NCI-H1105 treated with DMSO at 0.1 percent for 48 hours (cell line): ENCODE data around the gene BRMS1.
"Not testable (repeated sequence)": the region's sequence is repeated elsewhere in the genome, so short reads cannot be mapped to it uniquely, and the experiment has no call there.

Source experiments
- DNase-seq: peaks from one replicate; lab custom pipeline; 2025; lab: John Stamatoyannopoulos, UW

The BRMS1 gene

DNA sequence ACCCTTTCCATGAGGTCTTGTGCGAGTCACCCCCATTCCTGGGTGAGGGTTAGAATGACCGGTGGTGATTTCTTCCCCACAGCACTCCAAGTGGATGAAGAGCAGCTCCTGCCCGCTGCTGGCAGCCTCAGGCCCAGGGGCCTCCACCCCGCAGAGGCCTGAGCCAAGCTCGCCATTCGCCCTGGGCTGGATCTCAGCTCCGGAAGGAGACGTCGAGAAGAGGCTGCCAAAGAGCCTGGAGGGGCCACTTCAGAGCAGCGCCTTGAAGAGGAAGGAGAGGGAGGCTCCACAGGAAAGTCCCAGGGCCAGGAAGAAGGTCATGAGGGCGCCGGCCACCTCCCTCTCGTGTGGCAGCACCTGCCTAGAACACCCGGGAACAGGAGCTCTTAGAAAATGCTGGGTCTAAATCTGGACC, 18.3 kb upstream of the BRMS1 start:
- no peak for DNase-seq

DNA sequence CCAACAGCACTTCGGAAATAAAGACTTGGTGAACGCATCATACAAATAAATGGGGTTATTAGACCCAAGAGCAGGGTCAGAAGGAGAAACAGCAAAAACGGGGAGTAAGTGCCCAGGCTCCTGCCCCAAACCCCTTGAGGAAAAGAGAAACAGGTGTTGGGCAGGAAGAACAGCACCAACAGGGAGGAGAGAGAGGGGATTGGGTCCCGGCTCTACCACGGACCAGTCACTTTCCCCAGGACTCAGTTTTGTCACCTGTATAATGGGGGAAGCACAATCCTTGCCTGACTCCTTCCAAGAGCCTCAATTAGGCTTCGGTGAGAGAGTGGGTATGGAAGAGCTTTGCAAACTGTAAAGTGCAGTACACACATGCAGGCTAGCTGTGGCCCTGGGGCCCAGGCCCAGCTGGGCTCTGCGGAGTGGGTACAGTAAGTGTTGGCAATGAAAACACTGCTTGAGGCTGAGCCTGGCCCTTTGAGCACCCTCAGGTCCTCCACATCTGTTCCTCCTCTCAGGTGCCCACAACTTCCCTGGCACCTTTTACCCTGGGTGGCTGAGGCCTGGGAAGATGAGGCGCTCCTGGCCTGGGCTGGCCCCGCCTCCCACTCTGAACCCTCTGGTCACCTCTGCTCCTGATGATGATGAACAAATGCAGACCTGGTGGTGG, 17.7 kb upstream of the BRMS1 start:
- DNase-seq: no peak

DNA sequence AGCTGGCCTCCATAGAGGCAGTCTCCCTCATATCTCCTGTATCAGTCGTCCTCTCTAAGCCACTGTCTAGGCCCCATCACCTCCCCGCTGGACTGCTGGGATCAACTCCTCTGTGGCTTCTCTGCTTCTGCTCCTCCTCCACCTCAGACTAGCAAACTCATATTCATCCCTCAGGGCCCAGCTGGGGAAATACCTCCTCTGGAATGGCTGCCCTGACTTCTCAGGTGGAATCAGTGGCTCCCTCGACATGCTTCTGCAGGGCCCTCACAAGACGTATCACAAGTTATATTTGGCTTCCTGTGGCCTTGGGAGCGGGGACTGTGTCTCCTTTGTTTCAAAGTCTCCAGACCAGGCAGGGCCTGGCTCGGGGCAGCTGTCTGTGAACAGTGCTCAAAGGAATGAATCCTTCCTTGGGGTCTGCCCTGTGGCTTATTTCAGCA, 16.6 kb upstream of the BRMS1 start:
- no peak for DNase-seq

DNA sequence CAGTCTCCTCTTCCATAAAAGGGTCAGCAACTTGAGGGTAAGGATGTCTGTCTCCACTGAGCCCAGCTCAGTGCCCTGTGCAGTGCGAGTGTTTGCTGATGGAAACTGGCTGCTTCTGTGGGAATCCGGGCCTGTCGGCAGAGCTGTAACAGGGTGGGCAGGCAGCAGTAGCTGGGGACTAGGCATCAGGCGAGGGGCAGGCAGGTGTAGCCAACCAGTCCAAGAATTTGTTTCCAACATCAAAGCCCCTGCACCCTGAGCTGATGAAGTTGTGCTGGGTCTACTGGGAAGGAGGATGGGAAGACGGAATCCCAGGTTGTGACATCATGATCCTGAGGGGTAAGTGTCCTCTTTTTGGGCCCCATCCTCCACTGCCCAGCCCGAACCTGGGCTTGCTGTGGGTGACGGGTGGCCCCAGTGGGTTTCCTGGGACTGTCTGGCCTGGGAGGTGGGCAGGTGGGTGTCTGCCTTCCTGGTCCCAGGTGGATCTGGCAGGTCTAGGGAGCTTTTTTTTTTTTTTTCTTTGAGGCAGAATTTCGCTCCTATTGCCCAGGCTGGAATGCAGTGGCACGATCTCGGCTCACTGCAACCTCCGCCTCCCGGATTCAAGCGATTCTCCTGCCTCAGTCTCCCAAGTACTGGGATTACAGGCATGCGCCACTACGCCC, 15.6 kb upstream of the BRMS1 start:
- no peak for DNase-seq

DNA sequence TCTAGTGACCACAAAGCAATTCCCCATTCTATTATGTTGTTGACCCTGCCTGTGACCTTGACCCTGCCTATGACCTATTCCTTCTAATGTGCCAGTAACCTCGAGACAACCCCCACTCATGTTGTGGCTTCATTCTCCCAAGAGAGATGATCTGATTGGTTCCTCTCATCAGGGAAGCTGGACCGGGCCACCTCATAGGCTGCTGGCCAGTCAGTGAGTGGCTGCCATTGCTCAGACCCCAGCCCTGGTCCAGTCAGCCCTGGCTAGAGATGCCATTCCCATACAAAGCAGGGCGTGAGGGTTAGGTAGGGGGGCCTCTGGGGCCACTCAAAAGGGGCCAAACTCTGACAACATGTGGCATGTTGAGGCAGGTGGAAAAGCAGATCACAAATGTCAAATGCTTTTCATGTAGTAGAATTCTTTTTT, 14.8 kb upstream of the BRMS1 start:
- no peak for DNase-seq

DNA sequence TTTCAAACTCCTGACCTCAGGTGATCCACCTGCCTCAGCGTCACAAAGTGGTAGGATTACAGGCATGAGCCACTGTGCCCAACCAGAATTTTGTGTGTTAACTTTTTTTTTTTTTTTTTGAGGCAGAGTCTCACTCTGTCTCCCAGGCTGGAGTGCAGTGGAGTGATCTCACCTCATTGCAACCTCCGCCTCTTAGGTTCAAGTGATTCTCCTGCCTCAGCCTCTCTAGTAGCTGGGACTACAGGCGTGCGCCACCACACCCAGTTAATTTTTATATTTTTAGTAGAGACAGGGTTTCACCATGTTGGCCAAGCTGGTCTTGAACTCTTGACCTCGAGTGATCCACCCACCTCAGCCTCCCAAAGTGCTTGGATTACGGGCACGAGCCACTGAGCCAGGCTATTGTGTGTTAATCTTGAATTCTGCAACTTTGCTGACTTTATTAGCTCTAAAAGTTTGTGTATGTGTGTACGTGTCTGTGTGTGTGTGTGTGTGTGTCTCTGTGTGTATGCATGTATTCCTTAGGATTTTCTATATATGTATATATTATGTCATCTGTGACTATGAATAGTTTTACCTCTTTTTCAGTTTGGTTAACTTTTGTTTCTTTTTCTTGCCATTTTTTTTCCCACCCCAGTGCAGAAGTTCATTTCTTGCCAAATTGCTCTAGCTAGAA, 5.8 kb upstream of the BRMS1 start:
- DNase-seq: not testable (repeated sequence)

DNA sequence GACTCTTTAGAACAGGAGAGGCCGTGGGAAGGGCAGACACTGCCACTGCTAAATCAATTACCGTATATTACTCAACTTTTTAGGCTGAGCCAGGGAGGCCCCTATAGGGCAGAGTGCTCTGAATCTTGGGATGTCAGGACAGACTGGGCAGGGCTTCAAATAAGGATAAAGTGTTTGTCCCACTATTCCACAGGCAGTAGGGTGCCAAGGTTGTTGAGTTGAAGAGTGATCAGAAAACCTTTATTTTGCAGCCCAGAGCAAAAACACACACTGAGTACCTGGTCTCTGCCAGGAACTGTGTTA, 4.1 kb upstream of the BRMS1 start:
- no peak for DNase-seq

DNA sequence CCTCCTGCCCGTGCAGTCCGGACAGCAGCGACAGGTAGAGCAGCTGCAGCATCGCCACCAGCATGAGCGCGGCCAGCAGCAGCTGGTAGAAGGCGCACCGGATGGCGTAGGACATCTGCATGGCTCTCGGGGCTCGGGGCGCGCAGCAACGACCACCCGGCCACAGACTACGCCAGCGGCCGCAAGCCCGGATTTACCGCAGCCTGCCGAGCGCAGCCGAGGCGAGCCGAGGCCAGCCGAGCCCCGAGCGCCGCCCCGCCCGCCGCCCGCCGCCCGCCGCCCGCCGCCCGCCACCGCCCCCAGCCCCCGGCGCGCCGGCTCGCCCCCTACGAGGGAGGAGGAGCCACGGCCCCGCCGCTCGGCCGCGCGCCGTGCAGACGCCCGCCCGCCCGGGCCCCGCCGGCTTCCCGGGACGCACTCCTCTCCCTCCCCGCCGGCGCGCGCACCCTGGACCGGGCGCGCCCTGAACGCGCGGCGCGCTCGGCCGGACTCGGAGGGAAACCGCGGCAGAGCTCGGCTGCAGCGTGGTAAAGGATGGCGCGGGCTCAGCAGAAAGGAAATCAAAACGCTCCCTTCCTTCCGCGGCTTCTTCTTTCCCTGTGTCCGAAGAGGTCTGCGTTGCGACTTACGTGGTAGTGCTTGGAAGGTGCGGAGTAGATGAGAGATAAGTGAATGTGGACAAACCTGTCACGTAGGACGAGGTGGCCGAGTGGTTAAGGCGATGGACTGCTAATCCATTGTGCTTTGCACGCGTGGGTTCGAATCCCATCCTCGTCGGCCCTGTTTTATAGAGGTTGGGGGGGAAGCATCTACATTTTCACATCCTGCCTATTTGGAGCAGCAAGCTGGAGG, 2.7 kb upstream of the BRMS1 start, which contains the start of gene B4GAT1:
TSS of gene B4GAT1 (minus strand) at position 205 of the 852 bp plus-strand sequence. CDS start at position 121, 84 bp downstream.
- DNase-seq: peak; percentile 80

DNA sequence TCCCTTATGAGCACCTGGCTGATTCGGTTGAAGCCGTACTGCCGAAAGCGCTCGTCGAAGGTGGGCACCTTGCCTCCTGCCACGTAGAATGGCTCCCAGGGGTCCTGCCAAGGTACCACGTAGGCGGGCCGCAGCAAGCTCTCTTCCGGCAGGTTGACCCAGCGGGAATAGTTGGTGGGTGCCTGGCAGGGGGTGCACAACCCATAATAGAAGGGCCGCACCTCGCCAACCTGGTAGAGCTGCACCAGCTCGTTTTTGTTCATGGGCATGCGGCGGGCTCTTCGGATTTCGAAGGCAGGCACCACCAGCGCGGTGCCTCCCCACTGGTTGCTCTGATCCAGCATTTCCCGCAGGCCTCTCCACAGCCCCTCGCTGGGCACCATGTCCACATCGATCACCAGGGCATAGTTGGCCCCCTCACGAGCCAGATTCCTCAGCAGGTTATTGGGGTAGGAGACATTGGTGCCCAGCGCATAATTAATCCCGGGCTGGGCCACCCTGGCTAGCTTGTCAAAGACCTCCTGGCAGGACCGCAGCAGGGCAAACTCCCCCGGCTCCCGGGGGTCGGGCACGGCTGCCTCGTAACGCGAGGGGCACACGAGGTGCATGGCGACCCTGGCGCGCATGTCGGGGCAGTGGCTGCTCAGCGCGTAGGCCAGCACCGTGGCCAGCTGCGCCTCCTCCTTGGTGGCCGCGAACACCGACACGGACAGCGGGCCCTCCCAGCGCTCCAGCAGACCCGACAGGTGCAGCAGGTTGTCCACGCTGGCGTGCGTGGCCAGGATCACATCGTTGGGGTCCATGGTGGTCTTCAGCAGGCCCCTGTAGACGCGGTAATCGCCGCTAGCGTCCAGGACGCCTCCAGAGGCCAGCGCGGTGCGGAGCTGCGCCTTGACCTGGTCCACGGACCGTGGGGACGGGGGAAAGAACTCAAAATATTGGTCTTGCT, 1.8 kb upstream of the BRMS1 start:
- DNase-seq: no peak

DNA sequence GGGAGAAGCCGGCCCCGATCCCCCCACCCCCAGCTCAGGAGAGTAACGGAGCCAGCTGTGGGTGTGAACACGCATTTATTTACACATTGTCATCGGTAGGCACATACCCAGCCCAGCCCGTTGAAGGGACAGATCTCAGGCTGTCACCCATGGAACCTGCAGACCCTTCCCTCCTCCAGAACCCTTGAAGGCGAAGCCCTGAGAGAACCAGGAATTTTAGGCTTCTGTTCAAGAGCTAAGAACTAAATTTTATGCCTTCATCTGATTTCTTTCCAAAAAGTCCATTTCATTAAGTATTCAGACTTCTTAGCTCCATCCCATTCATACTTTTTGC, 379 bp upstream of the BRMS1 start:
- DNase-seq: no peak

DNA sequence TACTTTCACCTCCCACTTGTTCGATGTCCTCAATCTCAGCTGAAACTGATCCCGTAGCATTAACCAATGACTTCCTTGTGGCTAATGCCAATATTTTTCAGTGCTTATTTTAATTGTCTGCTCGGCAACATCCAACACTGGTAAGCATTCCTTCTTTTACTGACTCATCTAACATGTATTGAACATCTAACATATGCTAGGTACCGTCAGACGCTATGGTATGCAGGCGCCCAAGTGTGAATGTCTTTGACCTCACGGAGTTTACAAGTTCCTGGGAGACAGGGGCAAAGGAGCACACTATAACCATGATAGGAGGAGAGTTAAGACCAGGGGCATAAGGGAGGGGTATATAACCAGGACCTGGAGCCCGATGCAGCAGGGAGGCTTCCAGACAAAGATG, 1.7 kb downstream of the BRMS1 start:
- no peak for DNase-seq

DNA sequence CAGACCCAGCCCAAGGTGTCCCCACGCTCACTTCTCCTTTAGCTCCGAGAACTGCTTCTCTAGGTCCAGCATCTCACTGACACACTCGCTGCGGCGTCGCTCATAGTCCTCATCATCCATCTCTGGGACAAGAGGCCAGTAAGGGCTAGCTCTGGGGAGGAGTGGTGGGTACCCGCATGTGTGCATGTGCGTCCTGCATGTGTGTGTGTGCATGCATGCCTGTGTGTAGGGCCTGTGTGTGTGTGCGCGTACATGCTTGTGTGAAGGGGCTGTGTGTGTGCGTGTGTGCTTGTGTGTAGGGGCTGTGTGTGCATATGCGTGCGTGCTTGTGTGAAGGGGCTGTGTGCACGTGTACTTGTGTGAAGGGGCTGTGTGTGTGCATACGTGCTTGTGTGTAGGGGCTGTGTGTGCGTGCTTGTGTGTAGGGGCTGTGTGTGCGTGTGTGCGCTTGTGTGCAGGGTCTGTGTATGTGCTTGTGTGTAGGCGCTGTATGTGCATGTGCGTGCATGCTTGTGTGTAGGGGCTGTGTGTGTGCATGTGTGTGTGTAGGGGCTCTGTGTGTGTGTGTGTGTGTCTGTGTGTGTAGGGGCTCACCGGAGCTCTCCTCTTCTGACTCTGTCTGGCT, 3.3 kb downstream of the BRMS1 start:
- no peak for DNase-seq

DNA sequence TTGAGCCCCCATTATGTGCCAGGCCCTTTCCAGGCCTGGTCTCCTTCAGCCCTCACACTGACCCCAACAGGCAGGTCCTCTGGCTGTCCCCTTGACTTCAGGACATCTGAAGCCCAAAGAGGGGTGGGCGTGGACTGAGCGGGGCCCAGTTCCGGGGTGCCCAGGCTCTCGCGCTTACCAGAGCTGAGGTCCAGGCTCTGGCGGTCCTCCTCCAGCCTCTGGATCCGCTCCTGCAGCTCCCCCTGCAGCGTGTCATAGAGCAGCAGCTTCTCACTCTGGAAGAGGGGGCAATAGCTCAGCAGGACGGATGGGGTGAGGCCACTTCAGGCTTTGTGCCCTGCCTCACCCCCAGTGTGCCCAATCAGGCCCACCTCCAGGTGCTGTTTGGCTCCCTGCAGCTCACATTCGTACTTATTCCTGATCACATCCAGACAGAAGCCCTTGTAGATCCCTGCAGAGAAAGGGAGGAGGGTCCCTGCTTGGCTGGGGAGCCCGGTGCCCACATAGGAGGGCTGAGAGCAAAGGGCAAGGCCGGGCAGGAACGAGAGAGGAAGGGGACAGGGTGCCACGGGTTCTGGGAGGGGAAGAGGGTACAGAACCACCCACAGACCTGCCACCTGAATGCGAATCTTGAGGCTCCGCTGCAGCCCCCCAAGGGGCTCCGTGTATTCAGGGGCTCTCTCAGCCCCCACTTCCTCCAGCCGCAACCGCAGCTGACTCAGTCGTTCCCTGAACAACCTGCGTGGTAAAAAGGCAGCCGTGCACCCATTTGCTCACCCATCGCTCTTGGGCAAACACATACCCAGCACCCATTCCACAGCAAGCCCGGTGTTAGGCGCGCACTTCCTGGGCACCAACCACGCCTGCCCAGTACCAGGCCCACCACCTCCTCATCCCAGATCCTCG, 4.1 kb downstream of the BRMS1 start:
- DNase-seq: no peak

DNA sequence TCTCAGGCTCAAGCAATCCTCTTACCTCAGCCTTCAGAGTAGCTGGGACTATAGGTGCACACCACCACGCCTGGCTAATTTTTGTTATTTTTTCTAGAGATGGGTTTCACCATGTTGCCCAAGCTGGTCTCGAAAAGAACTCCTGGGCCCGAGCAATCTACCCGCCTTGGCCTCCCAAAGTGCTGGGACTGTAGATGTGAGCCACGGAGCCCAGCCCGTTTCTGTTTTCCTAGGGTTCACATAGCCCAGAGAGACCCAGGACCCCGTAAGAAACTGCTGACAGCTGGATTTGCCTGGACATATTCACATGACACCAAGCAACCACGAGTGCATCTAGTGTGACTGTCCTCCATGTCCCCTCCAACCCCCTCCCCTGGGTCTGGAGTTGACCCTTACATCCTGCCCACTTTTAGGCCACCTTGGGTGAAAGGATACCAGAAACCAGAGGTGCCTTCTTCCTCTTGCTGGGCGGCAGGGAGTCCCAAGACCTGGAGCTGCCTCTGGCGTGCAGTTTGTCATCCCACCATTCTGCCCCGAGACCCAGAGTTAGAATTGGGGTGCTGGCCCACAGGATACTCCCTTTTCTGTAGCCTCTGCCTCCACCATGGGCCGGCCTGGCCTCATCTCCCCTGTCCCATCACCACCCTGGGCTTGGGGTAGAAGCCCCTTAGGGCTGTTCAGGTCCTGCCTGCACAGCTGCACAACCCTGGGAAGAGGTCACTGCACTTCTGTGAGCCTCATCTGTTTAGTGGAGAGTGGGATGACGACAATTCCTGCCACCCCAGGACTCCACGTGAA, 5.0 kb downstream of the BRMS1 start:
- DNase-seq: no peak

DNA sequence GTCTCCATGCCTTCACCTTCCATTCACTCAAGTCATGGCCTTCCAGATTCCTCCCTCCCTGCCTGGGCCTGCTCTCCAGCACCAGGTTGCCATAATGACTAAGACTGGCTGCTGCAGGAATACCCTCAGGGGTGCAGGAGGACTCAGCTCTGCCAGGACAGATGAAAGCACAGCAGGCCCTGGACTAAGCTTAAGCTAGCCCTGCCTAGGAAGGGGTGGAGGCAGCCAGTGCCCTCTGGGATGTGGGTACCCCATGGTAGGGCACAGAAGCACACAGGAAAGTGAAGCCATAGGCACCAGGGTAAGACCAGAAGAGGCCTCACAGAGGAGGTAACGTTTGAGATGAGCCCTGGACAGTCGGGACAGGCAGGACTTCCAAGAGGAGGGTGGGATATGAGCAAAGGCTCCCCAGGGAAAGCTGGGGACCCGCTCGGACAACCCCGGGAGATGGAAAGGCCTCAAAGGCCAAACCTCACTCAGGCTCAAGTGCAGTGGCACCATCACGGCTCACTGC, 5.7 kb downstream of the BRMS1 start:
- no peak for DNase-seq

DNA sequence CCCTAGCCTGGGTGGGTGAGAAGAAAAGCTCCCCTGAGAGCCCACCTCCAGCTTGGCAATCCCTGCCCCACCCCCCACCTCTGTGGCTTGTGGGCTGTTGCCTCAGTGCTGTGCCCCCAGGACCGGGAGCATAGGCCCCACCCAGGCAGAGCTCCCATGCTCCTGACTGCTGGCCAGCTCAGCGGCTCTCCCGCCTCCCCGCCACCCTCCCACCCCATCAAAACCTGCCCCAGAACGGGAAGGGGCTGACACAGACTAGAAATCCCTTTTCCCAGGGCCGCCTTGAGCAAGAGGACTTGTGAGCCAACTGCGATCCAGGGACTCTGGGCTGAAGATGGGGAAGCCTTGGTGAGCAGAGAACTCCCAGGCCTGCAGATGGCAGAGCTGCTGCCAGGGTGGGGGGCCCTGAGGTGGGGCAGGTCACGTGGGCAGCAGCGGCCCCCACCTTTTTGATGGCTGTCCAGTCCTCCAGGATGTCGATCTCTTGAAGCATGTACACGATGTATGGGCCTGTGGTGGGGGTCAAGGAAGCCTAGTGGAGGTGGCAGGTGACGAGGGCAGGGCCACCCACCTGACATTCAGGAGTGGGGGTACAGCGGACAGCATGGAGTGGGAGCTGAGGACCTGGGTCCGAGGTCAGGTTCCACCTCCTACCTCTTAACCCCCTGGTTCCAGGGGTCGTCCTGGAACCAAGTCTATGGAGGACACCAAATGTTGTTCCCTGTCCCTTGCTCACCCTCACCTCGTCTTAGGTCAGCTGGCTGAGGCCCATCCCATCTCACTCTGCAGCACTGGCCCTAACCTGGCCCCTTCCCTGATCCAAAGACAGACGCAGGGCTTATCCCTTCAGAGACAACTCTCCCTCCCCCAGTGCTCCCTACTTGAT, 6.4 kb downstream of the BRMS1 start:
- DNase-seq: no peak

DNA sequence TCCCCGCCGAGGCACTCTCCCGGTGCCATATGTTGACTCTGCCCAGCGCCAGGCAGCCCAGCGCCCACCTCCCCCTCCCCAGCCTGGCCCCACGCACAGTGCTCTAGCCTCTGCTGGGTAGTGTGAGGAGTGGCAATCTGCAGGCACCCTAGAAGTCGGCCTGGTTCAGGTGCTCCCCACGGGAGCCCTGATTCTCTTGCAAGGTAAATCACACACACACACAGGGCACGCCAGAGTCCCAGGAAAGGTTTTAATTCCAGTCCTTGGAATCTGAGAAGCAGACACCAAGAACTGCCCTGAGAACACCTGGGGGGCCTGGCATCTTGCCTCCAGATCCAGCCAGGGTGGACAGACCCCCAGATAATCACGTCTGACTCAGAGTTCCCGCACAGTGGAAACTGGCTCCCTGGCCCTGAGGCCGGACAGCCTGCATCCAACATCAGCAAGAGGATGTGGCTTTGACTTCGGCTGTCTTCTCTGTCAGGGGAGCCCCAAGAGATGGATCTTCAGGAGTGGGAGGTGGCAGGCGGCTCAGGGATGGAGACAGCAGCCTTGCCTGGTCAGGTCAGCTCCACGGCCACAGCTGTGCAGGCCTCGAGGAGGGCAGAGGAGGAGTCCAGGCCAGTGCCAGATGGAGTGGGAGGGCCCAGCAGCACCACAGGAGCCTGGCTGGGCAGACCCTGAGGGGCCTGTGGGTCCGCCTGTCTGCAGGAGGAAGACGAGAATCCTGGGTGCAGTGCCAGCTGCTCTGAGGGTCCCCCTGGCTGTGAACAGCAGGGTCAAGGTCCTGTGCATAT, 7.6 kb downstream of the BRMS1 start:
- DNase-seq: no peak
